Mammary epithelial cell (primary cell): Measurements from ENCODE around the gene KRTAP9-7.

Experiments
- EZH2 ChIP-seq: IDR thresholded peaks from 2 replicates; pipeline ENCODE4 v1.6.1; 2012; ENCODE audit warnings: low read length, inconsistent platforms, borderline replicate concordance
- TF ChIP-seq, protein P1 (sequence below), 2 donors: IDR thresholded peaks in 1 of 2; conservative IDR thresholded peaks in 1 of 2; 2 replicates each; pipeline ENCODE4 v1.5.1; 2011 to 2012; ENCODE audit warnings: inconsistent platforms in 2 of 2, low read length in 2 of 2, mild to moderate bottlenecking in 2 of 2, control low read depth in 1 of 2, low read depth in 1 of 2; ENCODE audit not compliant: insufficient read depth in 1 of 2; ENCODE audit errors: extremely low read depth in 1 of 2

DNA sequence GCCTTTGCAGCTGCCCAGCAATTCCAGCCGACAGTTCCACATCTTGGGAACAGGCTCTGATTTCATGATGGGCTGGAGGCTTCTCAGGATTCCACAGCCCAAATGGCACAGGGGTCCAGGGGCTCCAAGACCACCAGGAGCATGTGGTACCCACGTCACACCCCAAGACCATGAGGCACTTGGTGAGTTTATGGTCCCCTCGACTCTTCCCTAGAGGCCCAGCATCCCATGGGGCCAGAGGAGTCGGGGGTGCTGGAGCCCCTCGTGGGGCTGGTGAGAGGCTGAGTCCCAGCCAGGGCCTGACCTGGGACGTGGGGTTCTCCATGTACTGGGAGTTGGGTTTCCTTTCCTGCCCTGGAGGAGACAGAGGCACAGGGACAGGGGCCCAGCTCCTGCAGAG lies 50.1 kb downstream of the KRTAP9-7 start:
- TF ChIP-seq, protein P1, sequence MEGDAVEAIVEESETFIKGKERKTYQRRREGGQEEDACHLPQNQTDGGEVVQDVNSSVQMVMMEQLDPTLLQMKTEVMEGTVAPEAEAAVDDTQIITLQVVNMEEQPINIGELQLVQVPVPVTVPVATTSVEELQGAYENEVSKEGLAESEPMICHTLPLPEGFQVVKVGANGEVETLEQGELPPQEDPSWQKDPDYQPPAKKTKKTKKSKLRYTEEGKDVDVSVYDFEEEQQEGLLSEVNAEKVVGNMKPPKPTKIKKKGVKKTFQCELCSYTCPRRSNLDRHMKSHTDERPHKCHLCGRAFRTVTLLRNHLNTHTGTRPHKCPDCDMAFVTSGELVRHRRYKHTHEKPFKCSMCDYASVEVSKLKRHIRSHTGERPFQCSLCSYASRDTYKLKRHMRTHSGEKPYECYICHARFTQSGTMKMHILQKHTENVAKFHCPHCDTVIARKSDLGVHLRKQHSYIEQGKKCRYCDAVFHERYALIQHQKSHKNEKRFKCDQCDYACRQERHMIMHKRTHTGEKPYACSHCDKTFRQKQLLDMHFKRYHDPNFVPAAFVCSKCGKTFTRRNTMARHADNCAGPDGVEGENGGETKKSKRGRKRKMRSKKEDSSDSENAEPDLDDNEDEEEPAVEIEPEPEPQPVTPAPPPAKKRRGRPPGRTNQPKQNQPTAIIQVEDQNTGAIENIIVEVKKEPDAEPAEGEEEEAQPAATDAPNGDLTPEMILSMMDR (conservative IDR thresholded peaks at IDR 0.05 in 1 of 2, IDR thresholded peaks at IDR 0.05 in 1 of 2; ENCODE audit: extremely low read depth in 1 of 2, insufficient read depth in 1 of 2, low read depth in 1 of 2, low read length in 2 of 2): no peak
- no peak for TF ChIP-seq EZH2
